Muscle layer of colon (tissue), 2 donors: ENCODE measurements around the gene TMEM52.

ENCODE experiments used
- H3K27ac ChIP-seq: one replicate; pipeline ENCODE4 v1.7.0; 2013; ENCODE audit warnings: low read depth, mild to moderate bottlenecking, low read length, moderate library complexity
- H3K27me3 ChIP-seq, 2 donors: one replicate each; pipeline ENCODE4 v1.7.0; 2013; ENCODE audit warnings: low read length in 2 of 2, mild to moderate bottlenecking in 2 of 2; ENCODE audit not compliant: insufficient read depth in 2 of 2, control insufficient read depth in 1 of 2
- H3K36me3 ChIP-seq: one replicate; pipeline ENCODE4 v1.7.0; 2013; ENCODE audit warnings: mild to moderate bottlenecking, low read length; ENCODE audit not compliant: insufficient read depth
- H3K4me1 ChIP-seq: one replicate; pipeline ENCODE4 v1.7.0; 2013; ENCODE audit warnings: mild to moderate bottlenecking, low read length; ENCODE audit not compliant: insufficient read depth
- H3K4me3 ChIP-seq, 2 donors: one replicate each; pipeline ENCODE4 v1.7.0; 2013; ENCODE audit warnings: low read length in 2 of 2, low read depth in 1 of 2, mild to moderate bottlenecking in 1 of 2, moderate library complexity in 1 of 2
- H3K9ac ChIP-seq: one replicate; pipeline ENCODE4 v1.7.0; 2013; ENCODE audit warnings: low read length
- H3K9me3 ChIP-seq: one replicate; pipeline ENCODE4 v1.7.0; 2013; ENCODE audit warnings: mild to moderate bottlenecking, low read length
- donor health status: abdominal sarcoma.
- donor health status: Adenocarcinoma of cecum.

The TMEM52 gene

GRCh38 chr1:1945782-1946393 is 26.8 kb upstream of the TMEM52 start:
- Histone ChIP-seq H3K36me3 (no peaks in the 10 kb centered on the region), H3K9me3 (no peaks in the 10 kb centered on the region), H3K4me3 (no peak overlapping the region), H3K9ac (no peak overlapping the region), H3K4me1 (no peaks in the 10 kb centered on the region), H3K27ac (no peak overlapping the region), H3K27me3 (peaks cover 0 to 16% of the 10 kb centered on the region in 2 donors)

GRCh38 chr1:1943834-1944570 is 24.9 kb upstream of the TMEM52 start:
- Histone ChIP-seq H3K36me3 (no peaks in the 10 kb centered on the region), H3K9me3 (no peaks in the 10 kb centered on the region), H3K4me1 (no peaks in the 10 kb centered on the region), H3K9ac (no peak overlapping the region), H3K27me3 (peaks cover 0 to 22% of the 10 kb centered on the region in 2 donors), H3K27ac (no peak overlapping the region), H3K4me3 (peak overlapping the region in 1 of 2 donors; percentile 13)

GRCh38 chr1:1942753-1943656 is 23.9 kb upstream of the TMEM52 start:
- no peak overlapping the region for H3K4me3 ChIP-seq
- H3K27ac ChIP-seq, result no peak overlapping the region
- H3K27me3 ChIP-seq, result peaks cover 0 to 26% of the 10 kb centered on the region in 2 donors
- no peaks in the 10 kb centered on the region for H3K36me3 ChIP-seq
- no peaks in the 10 kb centered on the region for H3K9me3 ChIP-seq
- H3K9ac ChIP-seq, result no peak overlapping the region
- no peaks in the 10 kb centered on the region for H3K4me1 ChIP-seq

- no peaks in the 10 kb centered on the region for H3K4me1 ChIP-seq
- H3K4me3 ChIP-seq, result no peak overlapping the region
- no peaks in the 10 kb centered on the region for H3K36me3 ChIP-seq
- peaks cover 0 to 26% of the 10 kb centered on the region in 2 donors for H3K27me3 ChIP-seq
- no peak overlapping the region for H3K9ac ChIP-seq
- no peaks in the 10 kb centered on the region for H3K9me3 ChIP-seq
- no peak overlapping the region for H3K27ac ChIP-seq
Observed at GRCh38 chr1:1941868-1942752, 23.0 kb upstream of the TMEM52 start.

- no peak overlapping the region for H3K27ac ChIP-seq
- H3K9ac ChIP-seq, result no peak overlapping the region
- H3K27me3 ChIP-seq, result peaks cover 0 to 26% of the 10 kb centered on the region in 2 donors
- H3K4me3 ChIP-seq, result no peak overlapping the region
- H3K4me1 ChIP-seq, result no peaks in the 10 kb centered on the region
- H3K36me3 ChIP-seq, result no peaks in the 10 kb centered on the region
- H3K9me3 ChIP-seq, result no peaks in the 10 kb centered on the region
Observed at GRCh38 chr1:1941211-1941841, 22.2 kb upstream of the TMEM52 start.

- Histone ChIP-seq H3K4me3 (no peak overlapping the region), H3K4me1 (no peaks in the 10 kb centered on the region), H3K9me3 (no peaks in the 10 kb centered on the region), H3K9ac (no peak overlapping the region), H3K36me3 (no peaks in the 10 kb centered on the region), H3K27me3 (peaks cover 0 to 26% of the 10 kb centered on the region in 2 donors), H3K27ac (no peak overlapping the region)
Observed at GRCh38 chr1:1940123-1940425, 21.0 kb upstream of the TMEM52 start.

GRCh38 chr1:1939296-1940122 is 20.4 kb upstream of the TMEM52 start:
- no peak overlapping the region for H3K27ac ChIP-seq
- H3K36me3 ChIP-seq, result no peaks in the 10 kb centered on the region
- no peak overlapping the region for H3K9ac ChIP-seq
- H3K27me3 ChIP-seq, result peaks cover 0 to 26% of the 10 kb centered on the region in 2 donors
- no peak overlapping the region for H3K4me3 ChIP-seq
- no peaks in the 10 kb centered on the region for H3K4me1 ChIP-seq
- no peaks in the 10 kb centered on the region for H3K9me3 ChIP-seq

GRCh38 chr1:1938613-1939295 is 19.7 kb upstream of the TMEM52 start:
- H3K4me1 ChIP-seq, result no peaks in the 10 kb centered on the region
- peaks cover 0 to 25% of the 10 kb centered on the region in 2 donors for H3K27me3 ChIP-seq
- no peak overlapping the region for H3K27ac ChIP-seq
- no peak overlapping the region for H3K4me3 ChIP-seq
- no peaks in the 10 kb centered on the region for H3K9me3 ChIP-seq
- no peaks in the 10 kb centered on the region for H3K36me3 ChIP-seq
- H3K9ac ChIP-seq, result no peak overlapping the region

- Histone ChIP-seq H3K9me3 (no peaks in the 10 kb centered on the region), H3K4me1 (no peaks in the 10 kb centered on the region), H3K27ac (no peak overlapping the region), H3K27me3 (peaks cover 0 to 20% of the 10 kb centered on the region in 2 donors), H3K4me3 (no peak overlapping the region), H3K9ac (no peak overlapping the region), H3K36me3 (no peaks in the 10 kb centered on the region)
Observed at GRCh38 chr1:1938276-1938573, 19.1 kb upstream of the TMEM52 start.
